ENCODE data around the gene PFDN2. TPM values are rescaled to one million over a fixed set of nuclear protein-coding genes. Genes with fewer than 3 reads are reported as not detected.
"Not testable (repeated sequence)": the region's sequence is repeated elsewhere in the genome, so short reads cannot be mapped to it uniquely, and the experiment has no call there.

PFDN2 gene
- total RNA-seq, 6 experiments from 2014 or later = 77.4 to 114 (median 92.8) TPM

GRCh38 chr1:161119092-161119903 lies 1.5 kb upstream of the PFDN2 start:
- Mint-ChIP-seq H3K27me3 (ENCODE audit: insufficient read depth) (no peaks in the 10 kb centered on the region; the same call in 1 of the 2 replicates), H3K36me3 (ENCODE audit: low read depth) (peaks cover 18% of the 10 kb centered on the region; the same call in 1 of the 2 replicates), H3K27ac (peak overlapping the region; percentile 98), H3K9me3 (no peaks in the 10 kb centered on the region), H3K4me1 (ENCODE audit: low read depth) (peaks cover 51% of the 10 kb centered on the region), H3K4me3 (peak overlapping the region; percentile 97)
- TF ChIP-seq, protein P1, sequence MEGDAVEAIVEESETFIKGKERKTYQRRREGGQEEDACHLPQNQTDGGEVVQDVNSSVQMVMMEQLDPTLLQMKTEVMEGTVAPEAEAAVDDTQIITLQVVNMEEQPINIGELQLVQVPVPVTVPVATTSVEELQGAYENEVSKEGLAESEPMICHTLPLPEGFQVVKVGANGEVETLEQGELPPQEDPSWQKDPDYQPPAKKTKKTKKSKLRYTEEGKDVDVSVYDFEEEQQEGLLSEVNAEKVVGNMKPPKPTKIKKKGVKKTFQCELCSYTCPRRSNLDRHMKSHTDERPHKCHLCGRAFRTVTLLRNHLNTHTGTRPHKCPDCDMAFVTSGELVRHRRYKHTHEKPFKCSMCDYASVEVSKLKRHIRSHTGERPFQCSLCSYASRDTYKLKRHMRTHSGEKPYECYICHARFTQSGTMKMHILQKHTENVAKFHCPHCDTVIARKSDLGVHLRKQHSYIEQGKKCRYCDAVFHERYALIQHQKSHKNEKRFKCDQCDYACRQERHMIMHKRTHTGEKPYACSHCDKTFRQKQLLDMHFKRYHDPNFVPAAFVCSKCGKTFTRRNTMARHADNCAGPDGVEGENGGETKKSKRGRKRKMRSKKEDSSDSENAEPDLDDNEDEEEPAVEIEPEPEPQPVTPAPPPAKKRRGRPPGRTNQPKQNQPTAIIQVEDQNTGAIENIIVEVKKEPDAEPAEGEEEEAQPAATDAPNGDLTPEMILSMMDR (IDR thresholded peaks at IDR 0.05) = peak; percentile 64
- peak; percentile 73 for DNase-seq

GRCh38 chr1:161115961-161116360 lies 1.9 kb downstream of the PFDN2 start:
- DNase-seq; H3K9me3 Mint-ChIP-seq; H3K27me3 Mint-ChIP-seq (ENCODE audit: insufficient read depth): not testable (repeated sequence)
- peak overlapping the region; percentile 50 for H3K4me3 Mint-ChIP-seq
- H3K27ac Mint-ChIP-seq = peak overlapping the region; percentile 98
- peaks cover 13% of the 10 kb centered on the region; the same call in 1 of the 2 replicates for H3K36me3 Mint-ChIP-seq (ENCODE audit: low read depth)
- H3K4me1 Mint-ChIP-seq (ENCODE audit: low read depth) = peaks cover 71% of the 10 kb centered on the region

GRCh38 chr1:161115132-161115711 lies 2.6 kb downstream of the PFDN2 start:
- Mint-ChIP-seq H3K36me3 (ENCODE audit: low read depth) (peaks cover 13% of the 10 kb centered on the region; the same call in 1 of the 2 replicates), H3K27ac (peak overlapping the region; percentile 98), H3K4me3 (peak overlapping the region; percentile 50), H3K4me1 (ENCODE audit: low read depth) (peaks cover 69% of the 10 kb centered on the region), H3K27me3 (ENCODE audit: insufficient read depth) (no peaks in the 10 kb centered on the region; the same call in 1 of the 2 replicates), H3K9me3 (no peaks in the 10 kb centered on the region)
- TF ChIP-seq, protein P1 (IDR thresholded peaks at IDR 0.05) = no peak
- peak; percentile 76 for DNase-seq

DNA sequence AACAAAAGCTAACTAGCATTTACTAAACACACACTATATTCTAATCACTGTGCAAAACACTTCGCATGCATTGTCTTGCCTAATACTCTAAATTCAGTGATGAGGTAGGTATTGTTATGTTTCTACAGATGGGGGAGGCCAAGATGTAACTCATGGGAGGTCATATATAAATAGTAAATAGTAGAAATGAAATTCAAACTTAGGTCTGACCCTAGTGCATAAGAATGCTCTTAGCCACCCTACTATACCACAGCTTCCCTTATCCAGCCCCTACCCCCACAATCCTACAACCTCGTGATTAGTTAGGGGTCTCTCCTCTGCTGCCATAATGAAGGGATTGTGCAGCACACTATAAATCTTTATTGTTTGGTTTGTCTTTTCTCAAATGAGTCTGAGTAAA lies 3.3 kb downstream of the PFDN2 start:
- Mint-ChIP-seq H3K9me3 (no peaks in the 10 kb centered on the region), H3K27me3 (ENCODE audit: insufficient read depth) (no peaks in the 10 kb centered on the region; the same call in 1 of the 2 replicates), H3K4me3 (no peak overlapping the region), H3K36me3 (ENCODE audit: low read depth) (peaks cover 13% of the 10 kb centered on the region; the same call in 1 of the 2 replicates), H3K27ac (peak overlapping the region; percentile 98), H3K4me1 (ENCODE audit: low read depth) (peaks cover 62% of the 10 kb centered on the region)
- TF ChIP-seq, protein P1 (IDR thresholded peaks at IDR 0.05) = no peak
- DNase-seq = no peak

DNA sequence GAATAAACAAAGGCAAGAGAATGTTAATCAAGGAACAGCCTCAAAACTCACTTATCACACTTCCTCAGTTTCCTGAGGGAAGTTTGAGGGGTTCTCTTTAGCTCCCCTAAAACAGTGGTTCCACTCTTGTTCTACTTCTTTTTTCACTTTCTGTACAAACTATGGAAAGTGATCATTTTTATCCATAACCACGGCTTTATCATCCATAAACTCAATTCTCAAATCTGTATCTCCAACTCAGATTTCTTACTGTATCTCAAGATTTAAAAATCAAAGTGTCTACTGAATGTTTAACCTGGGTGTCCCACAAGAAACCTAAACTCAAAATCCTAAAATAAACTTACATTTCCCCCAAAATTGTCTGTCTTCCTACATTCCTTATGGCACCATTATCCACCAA lies 3.9 kb downstream of the PFDN2 start:
- peaks cover 56% of the 10 kb centered on the region for H3K4me1 Mint-ChIP-seq (ENCODE audit: low read depth)
- peaks cover 13% of the 10 kb centered on the region; the same call in 1 of the 2 replicates for H3K36me3 Mint-ChIP-seq (ENCODE audit: low read depth)
- TF ChIP-seq, protein P1 (IDR thresholded peaks at IDR 0.05) = no peak
- no peaks in the 10 kb centered on the region; the same call in 1 of the 2 replicates for H3K27me3 Mint-ChIP-seq (ENCODE audit: insufficient read depth)
- no peak for DNase-seq
- H3K27ac Mint-ChIP-seq = peak overlapping the region; percentile 4; the same call in 1 of the 2 replicates
- no peaks in the 10 kb centered on the region for H3K9me3 Mint-ChIP-seq
- no peak overlapping the region for H3K4me3 Mint-ChIP-seq

- DNase-seq = no peak
- Mint-ChIP-seq H3K27ac (no peak overlapping the region), H3K4me1 (ENCODE audit: low read depth) (peaks cover 41% of the 10 kb centered on the region), H3K27me3 (ENCODE audit: insufficient read depth) (no peaks in the 10 kb centered on the region; the same call in 1 of the 2 replicates), H3K9me3 (no peaks in the 10 kb centered on the region), H3K4me3 (no peak overlapping the region), H3K36me3 (ENCODE audit: low read depth) (peaks cover 7% of the 10 kb centered on the region)
- TF ChIP-seq, protein P1 (IDR thresholded peaks at IDR 0.05) = no peak
Observed at GRCh38 chr1:161111527-161111926, 6.3 kb downstream of the PFDN2 start.

All from HFFc6 (cell line).